Activated CD8-positive, alpha-beta memory T cell treated with anti-CD3 and anti-CD28 coated beads for 24 hours (primary cell): Measurements from ENCODE around the gene PPP5C.
"Not testable (repeated sequence)": the region's sequence is repeated elsewhere in the genome, so short reads cannot be mapped to it uniquely, and the experiment has no call there.

Source experiments
- DNase-seq: peaks from one replicate; pipeline ENCODE4 v3.0.0-alpha.2; 2020

The PPP5C gene

DNA sequence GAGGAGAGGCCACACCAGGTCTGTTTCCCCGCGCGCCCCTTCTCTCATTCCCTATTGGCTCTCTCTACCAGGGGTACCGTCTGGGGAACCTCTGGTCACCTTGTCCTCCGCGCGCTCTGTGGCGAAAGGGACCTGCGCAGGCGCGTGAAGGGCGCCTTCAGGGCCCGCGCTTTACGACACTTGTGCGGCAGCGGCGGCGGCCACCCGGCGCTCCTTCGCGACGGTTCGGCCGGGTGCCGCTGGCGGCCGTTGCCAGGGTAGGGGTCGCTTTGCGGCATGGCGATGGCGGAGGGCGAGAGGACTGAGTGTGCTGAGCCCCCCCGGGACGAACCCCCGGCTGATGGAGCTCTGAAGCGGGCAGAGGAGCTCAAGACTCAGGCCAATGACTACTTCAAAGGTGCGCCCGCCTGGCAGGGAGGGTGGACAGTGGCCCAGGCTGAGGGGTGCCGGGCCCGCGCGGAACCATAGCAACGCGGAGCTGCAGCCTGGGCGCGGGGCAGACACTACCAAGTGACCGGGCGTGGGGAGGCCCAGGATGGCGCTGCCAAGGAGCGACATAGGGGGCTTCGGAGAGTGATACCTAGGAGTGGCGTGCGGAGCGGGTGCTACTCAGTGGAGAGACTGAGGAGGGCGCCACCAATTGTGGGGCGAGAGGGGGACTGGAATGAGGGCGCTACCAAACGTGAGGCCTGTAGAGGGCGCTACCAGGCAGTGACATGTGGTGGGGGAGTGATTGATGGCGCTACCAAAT lies at the start of gene PPP5C:
PPP5C (plus strand) TSS at position 267 of the 751 bp plus-strand sequence; CDS start at position 277, 10 bp downstream.
- DNase-seq: peak; percentile 94

DNA sequence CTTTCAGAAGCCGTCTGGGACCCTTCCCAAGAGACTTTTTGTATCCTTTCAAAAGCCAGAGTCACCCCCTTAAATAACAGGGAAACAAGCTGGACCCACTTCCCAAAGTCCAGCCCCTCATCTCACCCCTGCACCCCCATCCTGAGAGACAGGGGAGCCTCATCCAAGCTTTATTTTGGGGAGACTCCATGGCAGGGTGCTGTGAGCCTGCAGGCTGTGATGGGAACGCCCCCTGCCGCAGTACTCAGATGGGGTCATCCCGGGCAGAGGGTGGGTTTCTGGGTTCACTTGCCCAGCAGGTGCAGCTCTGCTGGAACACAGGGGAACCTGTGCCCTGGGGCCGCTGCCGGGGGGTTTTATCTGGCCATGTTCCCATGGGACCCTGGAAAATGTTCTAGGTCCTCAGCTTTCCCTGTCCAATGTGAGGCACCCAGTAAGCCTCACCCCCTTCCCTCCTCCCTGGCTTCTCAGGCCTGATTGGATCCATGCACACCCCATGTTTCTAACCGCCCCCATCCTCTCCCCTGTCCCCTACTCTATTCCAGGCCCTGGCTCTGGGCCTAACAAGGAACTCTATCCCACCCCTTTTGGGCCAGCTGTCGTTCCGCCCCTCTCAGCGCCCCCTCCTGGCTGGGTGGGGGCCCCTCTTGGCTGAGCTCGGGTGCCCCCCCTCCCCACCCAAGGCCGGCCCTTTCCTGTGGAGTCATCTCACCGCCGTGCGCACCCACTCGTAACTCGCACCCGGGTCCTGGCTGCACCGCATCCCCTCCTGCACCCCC lies 49.0 kb upstream of the PPP5C start:
- no peak for DNase-seq

GRCh38 chr19:46298479-46299003 lies 48.3 kb upstream of the PPP5C start:
- DNase-seq: no peak

GRCh38 chr19:46299004-46299509 lies 47.8 kb upstream of the PPP5C start:
- no peak for DNase-seq

- DNase-seq: no peak
Observed at GRCh38 chr19:46299695-46300094, 47.2 kb upstream of the PPP5C start.

- no peak for DNase-seq
Observed at GRCh38 chr19:46303322-46303690, 43.6 kb upstream of the PPP5C start.

GRCh38 chr19:46303691-46304397 lies 43.0 kb upstream of the PPP5C start:
- no peak for DNase-seq

GRCh38 chr19:46306501-46306900 lies 40.4 kb upstream of the PPP5C start:
- no peak for DNase-seq

GRCh38 chr19:46308510-46308909 lies 38.4 kb upstream of the PPP5C start:
- no peak for DNase-seq

DNA sequence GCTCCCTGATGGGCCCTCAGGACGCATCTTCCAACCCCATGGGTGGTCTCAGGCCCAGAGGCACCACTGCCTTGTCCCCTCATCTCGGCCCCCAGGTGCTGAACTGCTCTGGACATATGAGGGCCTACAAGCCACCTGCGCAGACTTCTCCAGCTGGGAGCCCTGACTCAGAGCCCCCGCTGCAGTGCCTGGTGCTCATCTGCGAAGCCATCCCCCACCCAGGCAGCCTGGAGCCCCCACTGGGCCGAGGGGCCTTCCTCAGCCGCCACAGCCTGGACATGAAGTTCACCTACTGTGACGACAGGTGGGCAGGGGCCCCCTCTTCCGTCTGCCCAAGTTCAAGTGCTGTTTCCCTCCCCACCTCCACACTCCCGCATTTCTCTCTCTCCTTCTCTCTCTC lies 37.8 kb upstream of the PPP5C start:
- no peak for DNase-seq

DNA sequence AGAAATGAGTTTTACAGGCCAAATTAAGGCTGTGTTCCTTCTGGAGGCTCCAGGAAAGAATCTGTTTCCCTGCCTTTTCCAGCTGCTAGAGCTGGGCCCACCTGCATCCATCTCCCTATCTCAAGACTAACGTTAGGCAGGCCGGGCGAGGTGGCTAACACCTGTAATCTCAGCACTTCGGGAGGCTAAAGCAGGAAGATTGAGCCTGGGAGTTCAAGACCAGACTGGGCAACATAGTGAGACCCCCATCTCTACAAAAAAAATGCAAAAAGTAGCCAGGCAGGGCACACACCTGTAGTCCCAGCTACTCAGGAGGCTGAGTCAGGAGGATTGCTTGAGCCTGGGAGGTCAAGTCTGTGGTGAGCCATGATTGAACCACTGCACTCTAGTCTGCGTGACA lies 35.4 kb upstream of the PPP5C start:
- DNase-seq: no peak

DNA sequence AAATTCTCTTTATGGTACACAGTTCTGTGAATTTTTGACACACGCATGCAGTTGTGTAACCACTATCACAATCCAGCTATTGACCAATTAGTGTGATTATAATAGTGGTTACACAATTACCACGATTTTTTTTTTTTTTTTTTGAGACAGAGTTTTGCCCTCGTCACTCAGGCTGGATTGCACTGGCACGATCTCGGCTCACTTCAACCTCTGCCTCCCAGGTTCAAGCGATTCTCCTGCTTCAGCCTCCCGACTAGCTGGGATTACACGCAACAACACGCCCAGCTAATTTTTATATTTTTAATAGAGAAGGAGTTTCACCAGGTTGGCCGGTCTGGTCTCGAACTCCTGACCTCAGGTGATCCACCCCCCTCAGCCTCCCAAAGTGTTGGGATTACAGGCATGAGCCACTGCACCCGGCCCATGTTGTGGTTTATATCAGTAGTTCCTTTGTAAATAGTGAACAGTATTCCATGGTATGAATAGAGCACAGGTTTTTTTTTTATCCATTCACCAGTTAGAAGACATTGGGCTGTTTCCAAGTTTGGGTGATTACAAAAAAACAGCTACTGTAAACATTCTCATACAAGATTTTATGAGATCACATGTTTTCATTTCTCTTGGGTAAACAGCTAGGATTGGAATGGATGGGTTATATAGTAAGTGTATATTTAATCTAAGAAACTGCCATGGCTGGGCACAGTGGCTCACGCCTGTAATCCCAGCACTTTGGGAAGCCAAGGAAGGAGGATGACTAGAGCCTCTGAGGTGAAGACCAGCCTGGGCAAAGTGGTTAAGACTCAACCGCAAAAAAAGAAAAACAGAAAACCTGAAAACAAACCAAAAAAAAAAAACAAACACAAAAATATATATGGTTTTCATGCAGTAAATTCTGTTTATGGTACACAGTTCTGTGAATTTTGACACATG lies 33.1 kb upstream of the PPP5C start:
- DNase-seq: not testable (repeated sequence)

DNA sequence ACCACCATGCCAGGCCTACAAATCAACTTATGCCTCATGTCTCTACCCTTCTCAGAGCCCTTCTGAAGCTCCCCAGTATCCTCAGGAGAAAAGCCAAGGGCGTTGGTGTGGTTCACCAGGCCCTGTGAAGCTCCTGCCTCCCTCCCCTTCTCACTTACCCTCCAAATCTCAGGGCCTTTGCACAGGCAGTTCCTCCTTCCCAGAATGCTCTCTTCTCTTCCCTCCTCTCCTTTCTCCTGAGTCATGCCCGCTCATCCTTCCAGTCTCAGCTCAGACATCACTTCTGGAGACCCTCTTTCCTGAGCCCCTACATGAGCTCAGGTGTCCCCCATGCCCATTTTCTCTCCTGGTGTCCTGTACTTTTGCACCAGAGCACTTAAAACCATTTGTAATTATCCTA lies 29.5 kb upstream of the PPP5C start:
- DNase-seq: no peak

- no peak for DNase-seq
Observed at GRCh38 chr19:46319613-46320012, 27.3 kb upstream of the PPP5C start.

DNA sequence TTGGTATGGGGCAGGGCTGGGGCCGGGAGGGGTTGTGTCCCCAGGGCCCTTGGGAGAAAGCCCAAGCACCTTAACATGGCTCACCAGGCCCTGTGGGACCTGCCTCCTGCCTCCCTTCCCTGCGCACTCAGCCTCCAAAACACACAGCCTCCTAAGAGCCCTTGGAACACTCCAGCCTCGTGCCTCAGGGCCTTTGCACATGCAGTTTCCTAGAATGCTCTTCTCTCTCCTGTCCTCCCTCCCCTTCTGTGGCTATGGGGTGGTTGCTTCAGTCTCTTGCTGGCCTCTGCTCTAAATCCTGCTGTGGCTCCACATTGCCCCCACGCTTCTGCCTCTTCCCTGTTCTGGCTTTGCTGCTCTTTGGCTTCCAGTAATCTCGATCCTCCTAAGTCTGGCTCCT lies 26.3 kb upstream of the PPP5C start:
- DNase-seq: no peak

DNA sequence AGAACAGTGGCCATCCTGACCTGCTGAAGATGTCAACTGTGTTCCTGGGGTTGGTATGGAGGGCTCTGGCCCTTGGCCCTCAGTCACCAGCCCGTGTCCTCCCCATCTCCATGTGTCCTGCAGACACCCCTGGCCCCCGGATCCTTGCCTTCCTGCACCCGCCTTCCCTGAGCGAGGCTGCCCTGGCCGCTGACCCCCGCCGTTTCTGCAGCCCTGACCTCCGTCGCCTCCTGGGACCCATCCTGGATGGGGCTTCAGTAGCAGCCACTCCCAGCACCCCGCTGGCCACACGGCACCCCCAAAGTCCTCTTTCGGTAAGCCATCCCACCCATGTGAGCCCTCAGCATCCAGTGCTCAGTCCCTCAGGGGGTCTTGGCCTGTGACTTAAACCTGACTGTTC lies 25.2 kb upstream of the PPP5C start:
- DNase-seq: no peak

- DNase-seq: not testable (repeated sequence)
Observed at GRCh38 chr19:46323227-46323626, 23.7 kb upstream of the PPP5C start.

DNA sequence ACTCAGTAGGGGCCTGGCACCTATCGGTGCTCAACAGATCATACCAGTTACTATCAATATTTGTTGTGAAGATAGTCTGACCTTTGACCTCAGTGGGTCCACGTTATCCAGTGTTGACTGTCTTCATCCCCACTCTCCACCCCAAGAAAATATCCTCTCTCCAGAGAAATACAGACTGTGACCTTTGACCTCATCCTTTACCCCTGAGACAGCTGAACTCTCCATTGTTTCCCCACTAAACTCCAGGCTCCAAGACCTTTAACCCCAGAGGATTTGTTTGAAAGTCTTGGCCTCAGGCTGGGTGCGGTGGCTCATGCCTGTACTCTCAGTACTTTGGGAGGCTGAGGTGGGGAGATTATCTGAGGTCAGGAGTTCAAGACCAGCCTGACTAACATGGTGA lies 22.6 kb upstream of the PPP5C start:
- DNase-seq: no peak

DNA sequence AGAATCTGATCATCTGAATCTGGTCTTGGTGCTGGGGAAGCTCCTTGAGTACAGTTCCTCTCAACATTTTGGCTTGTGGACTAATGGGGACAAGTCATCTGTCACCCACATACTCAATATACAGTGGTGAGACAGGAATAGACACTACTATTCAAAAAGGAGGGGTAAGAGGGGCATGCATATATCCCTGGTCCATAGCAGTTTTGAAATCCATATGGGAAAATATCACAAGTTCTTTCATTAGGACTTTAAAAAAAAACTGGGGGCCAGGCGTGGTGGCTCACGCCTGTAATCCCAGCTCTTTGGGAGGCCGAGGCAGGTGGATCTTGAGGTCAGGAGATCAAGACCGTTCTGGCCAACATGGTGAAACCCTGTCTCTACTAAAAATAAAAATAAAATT lies 20.3 kb upstream of the PPP5C start:
- DNase-seq: no peak

DNA sequence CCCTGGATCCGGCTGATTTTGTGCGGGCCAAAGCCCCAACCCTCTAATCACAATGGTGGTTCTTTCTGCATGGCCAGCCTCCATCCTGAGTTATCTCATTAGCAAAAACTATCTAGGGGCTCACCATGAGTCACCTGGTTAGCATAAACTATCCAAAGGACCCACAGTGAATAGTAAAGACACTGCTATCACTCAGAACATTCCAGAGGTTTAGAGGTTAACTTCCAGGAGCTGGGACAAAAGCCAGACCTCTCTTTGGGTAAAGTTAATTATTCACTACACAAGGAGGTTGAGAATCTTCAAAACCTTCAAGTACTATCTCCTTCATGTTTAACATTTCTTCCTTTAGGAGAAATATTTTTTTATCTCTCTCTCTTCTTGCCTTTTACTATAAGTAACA lies 18.8 kb upstream of the PPP5C start:
- DNase-seq: no peak

DNA sequence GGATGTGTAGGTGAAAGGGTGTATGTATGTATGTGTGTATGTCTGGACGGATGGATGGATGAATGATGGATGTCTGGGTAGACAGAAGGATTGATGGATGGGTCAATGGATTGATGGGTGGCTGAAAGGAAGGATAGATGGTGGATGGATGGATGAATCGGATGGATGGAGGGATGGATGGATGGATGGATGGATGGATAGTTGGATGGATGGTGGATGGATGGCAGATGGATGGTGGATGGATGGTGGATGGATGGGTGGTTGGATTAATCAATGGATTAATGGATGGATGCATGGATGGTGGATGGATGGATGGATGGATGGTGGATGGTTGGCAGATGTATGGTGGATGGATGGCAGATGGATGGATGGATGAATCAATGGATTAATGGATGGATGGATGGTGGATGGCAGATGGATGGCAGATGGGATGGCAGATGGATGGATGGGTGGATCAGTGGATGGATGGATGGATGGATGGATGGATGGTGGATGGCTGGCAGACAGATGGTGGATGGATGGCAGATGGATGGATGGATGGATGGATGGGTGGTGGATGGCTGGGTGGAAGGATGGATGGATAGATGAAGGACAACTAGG lies 16.5 kb upstream of the PPP5C start:
- DNase-seq: no peak

DNA sequence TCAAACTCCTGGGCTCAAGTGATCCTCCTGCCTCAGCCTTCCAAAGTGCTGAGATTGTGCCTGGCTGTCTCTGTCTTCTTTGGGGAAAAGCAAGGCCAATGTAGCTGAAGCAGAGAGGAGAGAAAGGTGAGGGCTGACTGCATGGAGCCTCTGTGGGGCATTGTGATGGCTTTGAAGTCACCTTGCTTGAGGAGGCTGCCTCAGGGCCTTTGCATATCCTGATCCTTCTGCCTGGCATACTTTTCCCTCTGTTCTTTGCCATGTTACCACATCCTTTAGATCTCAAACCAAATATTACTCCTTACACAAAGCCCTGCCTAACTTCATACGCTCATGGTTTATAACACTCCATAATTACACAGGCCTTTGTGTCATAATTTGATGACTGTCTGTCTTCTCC lies 9.4 kb upstream of the PPP5C start:
- DNase-seq: no peak
